ENCODE results near the gene MAN1C1.

Gene MAN1C1

GRCh38 chr1:25765136-25765922 lies 148.7 kb downstream of the MAN1C1 start:
- no peak for DNase-seq (ENCODE audit: low spot score)

DNA sequence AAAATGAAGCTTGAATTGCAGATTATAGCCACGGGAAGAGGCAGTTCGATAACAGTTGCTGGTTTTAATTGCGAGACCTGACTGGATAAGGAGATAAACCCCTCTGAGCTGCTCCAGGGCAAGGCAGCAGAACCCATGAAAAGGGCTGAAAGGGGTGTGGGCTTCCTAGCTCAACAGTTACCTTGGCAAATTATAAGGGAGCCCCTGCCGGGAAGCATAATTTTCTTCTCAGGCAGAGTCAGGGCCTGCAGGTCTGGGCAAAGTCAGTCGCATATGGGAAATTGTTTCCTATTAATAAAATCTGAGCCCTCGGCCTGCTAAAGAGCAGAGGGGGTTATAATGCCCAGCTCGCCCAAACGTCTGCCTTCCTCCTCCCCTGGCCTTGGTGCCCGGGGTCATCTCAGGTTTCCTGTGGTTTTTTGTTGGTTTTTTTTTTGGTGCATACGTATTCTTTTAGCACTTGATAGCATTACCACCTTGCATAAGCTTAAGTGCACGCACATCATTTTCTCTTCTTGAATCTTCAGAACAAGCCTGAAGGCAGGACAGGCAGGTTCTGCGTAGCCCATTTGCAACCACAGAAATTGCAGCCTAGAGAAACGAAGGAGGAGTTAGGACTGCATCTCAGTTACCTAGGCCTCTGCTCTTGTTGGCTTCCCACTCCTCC lies 149.5 kb downstream of the MAN1C1 start:
- no peak for DNase-seq (ENCODE audit: low spot score)

- DNase-seq (ENCODE audit: low spot score): no peak
Observed at GRCh38 chr1:25766721-25767436, 150.3 kb downstream of the MAN1C1 start.

- no peak for DNase-seq (ENCODE audit: low spot score)
Observed at GRCh38 chr1:25767437-25767770, 150.8 kb downstream of the MAN1C1 start.

- DNase-seq (ENCODE audit: low spot score): no peak
Observed at GRCh38 chr1:25768999-25769398, 152.4 kb downstream of the MAN1C1 start.

- no peak for DNase-seq (ENCODE audit: low spot score)
Observed at GRCh38 chr1:25769625-25770383, 153.2 kb downstream of the MAN1C1 start.

GRCh38 chr1:25770541-25771220 lies 154.1 kb downstream of the MAN1C1 start:
- DNase-seq (ENCODE audit: low spot score): no peak

DNA sequence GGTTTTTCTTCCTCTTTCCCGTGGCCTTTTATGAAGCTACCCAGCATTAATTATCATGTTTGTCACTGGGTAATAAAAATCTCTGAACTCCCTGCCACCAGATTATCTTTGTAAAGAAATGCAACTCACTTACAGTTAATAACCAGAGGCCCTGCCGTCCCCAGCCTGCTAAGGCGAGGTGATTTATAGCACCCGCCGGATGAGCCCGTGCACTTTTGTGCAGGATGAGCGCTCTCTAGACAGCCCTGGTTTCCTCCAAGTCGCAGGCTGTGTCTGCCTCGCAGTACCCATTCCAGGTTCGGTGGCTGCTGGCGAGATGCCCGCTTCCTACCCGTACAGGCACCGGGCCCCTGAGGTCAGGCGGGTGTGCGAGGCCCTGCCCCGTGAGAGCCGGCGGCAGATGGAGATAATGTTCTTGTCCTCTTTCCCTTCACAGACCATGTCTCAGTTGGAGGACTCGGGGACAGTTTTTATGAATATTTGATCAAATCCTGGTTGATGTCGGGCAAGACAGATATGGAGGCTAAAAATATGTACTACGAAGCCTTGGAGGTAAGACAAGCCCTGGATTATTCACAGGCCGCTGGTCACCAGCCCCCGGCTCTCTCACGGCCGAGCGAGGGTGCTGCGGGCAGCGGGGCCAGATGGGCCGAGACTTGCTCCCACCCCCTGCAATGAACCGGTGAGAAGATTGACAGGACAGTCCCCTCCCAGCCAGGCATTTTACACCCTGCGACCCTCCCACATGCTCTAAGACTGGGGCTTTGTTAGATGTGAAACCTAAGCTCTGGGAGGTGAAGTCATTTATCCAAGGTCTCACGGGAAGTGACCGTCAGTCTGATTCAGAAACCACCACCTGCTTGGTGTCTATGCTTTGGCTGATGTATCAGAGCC lies 154.9 kb downstream of the MAN1C1 start:
- peak; percentile 7 for DNase-seq (ENCODE audit: low spot score)

DNA sequence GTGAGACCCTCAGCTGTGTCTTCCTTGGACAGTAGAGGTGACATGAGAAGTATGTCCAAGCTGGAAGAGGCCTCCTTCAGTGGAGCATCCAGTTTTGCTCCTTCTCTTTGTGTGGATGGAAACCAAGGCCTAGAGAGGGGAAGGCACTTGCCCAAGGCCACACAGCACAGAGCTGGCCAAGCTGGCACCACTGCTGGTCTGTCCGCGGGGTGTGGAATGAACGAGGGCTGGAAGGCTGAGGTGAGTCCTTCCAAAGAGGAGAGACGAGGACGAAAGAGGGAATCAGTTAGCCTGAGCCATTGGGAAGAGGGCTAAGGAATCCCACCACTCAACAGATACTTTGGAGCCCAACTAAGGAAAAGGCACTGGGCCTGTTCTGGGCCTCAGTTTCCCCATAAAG lies 155.6 kb downstream of the MAN1C1 start:
- no peak for DNase-seq (ENCODE audit: low spot score)

DNA sequence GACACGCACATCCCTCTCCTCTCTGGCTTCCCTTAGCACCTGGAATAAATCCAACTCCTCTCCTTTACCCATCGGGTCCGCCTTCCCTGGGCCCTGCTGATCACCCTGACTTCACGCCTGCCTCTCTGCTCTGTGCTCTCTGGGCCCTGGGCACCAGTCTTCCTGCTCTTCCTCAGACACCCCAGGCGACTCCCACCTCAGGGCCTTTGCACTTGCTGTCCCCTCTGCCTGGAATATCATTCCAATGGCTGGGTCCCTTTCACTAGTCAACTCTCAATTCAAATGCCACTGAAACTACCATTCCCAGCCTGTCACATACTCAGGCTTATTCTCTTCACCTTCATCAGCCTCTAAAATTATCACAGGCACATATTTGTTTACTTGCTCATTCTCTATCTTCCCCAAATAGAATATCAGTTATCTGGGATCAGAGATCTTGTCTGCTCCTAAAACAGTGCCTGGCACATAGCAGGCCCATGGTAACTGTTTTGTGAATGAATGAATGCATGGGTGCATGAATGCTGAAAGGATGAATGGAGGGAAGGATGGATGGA lies 156.2 kb downstream of the MAN1C1 start:
- DNase-seq (ENCODE audit: low spot score): no peak

DNA sequence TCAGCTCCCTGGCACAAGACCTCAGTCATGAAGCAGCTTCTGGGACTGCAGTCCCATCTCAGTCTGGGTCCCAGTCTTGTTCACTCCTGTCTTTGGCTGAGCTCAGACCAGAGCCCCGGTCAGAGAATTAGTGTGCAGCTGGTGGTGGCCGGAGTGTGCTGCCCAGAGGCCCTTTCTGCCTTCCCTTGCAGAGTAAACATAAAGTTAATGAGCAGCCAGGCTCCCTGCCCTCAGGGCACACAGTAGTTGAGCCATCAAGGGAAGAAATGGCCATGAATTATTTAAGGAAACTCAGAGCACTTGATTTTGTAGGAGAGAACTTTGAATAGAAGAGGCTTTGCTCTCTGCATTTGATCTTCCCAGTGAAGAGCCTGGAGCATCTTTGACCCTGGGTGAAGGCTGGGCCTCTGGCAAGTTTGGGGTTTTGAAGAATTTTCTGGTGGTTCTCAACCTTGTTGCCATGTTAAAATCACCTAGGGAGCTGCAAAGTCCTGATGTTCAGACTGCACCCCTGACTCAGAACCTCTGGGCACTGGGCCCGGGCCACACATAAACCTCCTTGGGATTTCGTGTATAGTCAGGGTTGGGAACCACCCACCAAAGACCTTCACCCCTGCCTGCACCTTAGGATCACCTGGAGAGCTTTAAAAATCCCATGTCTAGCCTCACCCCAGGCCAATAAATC lies 157.0 kb downstream of the MAN1C1 start:
- DNase-seq (ENCODE audit: low spot score): no peak

DNA sequence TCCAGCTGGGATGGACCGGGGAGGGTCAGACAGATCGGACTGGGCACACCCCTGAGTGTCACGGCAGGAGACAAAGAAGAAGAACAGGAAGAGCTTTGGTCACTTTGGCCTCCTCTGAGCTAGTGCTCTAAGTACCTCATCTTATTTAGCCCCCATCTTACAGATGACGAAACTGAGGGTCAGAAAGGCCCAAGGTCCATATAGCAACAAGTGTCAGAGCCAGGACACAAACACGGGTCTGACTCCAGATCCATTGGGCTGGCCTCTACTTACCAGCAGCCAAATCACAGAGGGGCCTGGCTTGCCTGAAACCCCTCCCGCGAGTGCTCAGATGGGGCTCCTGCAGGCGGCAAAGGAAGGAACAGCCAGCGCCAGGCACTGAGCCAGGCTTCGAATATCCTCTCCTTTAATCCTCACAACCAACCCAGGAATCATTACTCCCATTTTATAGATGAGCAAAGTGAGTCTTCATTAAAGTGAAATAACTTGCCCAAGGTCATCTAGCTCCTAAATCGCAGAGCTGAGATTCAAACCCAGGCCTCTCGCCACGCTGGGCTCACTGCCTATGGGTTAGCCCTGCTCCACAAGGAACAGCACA lies 157.7 kb downstream of the MAN1C1 start:
- no peak for DNase-seq (ENCODE audit: low spot score)

DNA sequence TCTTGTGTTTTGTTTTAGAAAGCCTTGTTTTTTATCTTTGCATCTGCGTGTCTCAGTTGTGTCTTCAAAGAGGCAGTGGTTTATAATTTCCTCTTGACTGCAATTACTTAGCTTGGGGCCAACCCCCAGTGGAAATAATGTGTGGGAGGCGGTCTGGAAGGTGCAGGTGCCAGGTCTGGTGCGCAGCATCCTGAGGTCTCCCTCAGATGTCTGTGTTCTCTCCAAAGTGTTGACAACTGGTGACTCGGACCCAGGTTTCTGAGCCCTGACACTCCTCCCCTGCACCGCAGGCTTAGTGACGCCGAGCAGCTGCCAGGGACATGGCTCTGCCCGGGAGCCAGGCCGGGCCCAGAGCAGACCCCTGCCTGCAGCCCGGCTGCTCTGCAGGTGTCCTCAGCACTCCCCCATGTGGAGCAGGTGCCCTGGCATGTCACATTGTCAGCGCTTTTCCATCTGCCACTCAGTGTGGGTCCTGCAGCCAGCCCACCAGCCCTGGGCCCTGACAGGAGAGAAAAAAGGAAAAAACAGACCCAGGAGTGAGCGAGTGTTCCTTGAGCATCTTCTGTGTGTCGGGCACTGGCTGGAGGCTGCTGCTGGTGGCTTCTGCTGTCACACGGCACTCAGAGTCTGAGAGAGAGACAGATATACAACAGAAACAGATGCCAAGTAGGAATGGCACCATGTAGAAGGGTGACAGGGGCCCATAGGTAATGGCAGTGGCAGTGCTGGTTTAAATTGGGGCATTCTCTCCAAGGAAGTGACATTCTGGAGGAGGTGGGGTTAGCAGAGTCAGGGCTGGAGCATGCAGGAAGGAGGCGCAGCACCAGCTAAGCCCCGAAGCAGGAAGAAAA lies 158.6 kb downstream of the MAN1C1 start:
- peak; percentile 88 for DNase-seq (ENCODE audit: low spot score)

GRCh38 chr1:25779388-25779787 lies 162.8 kb downstream of the MAN1C1 start:
- DNase-seq (ENCODE audit: low spot score): no peak

- no peak for DNase-seq (ENCODE audit: low spot score)
Observed at GRCh38 chr1:25779894-25780293, 163.3 kb downstream of the MAN1C1 start.

GRCh38 chr1:25780318-25781129 lies 163.9 kb downstream of the MAN1C1 start:
- DNase-seq (ENCODE audit: low spot score): no peak

DNA sequence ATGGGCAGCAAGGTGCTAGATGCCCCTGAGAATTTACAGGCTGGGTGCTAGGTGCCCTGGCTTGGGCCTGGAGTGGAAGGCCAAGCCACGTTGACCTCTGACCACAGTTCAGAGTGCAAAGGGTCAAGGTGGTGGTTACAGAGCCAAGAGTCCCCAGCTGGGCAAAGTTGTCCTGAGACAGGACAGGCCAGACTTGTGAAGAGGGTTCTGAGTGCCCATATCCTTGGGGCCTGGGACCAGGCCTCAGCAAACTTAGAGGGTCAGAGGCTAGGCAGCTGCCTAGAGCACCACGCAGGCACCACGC lies 164.5 kb downstream of the MAN1C1 start:
- DNase-seq (ENCODE audit: low spot score): no peak
